Hepatocyte (in vitro differentiated cells): Measurements from ENCODE around the gene EVPLL.

Source experiments
- CTCF ChIP-seq: fragments of 200-600 bp; sonication (generic); IDR thresholded peaks from 2 replicates; pipeline ENCODE4 v1.5.1; 2016; ENCODE audit warnings: antibody characterized with exemption, mild to moderate bottlenecking; ENCODE audit not compliant: poor library complexity
- EZH2 ChIP-seq: fragments of 200-600 bp; sonication (generic); IDR thresholded peaks from 2 replicates; pipeline ENCODE4 v1.6.1; 2016; ENCODE audit warnings: antibody characterized with exemption, mild to moderate bottlenecking, borderline replicate concordance

GRCh38 chr17:18360518-18360917 is 17.1 kb upstream of the EVPLL start:
- TF ChIP-seq CTCF (no peak), EZH2 (no peak)
